Measurements from ENCODE around the gene GASK1A. TPM values are rescaled to one million over a fixed set of nuclear protein-coding genes. Genes with fewer than 3 reads are reported as not detected.

The GASK1A gene
- total and polyA plus RNA-seq, 2 of the 4 experiments (the other 2 are of a cell fraction), result 0.18 to 0.19 TPM

DNA sequence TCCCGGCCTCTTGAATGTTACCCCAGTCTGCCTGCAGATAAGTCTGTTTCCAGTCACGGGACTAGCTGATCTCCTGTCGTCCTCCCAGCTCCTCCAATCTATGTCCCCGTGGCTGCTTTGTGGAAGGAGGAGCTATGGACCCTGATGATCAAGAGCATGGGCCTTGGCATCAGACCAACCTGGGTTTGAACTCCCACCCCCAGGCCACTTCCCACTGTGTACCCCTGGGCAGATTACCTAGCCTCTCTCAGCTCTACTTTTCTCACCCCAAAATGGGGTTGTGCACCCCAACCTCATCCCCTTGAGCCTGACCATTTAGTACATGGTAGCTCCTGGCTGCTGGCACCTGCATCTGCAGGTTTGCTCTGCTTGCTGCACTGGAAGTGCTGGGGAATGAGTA lies 55.8 kb downstream of the GASK1A start:
- TF ChIP-seq, protein P1, sequence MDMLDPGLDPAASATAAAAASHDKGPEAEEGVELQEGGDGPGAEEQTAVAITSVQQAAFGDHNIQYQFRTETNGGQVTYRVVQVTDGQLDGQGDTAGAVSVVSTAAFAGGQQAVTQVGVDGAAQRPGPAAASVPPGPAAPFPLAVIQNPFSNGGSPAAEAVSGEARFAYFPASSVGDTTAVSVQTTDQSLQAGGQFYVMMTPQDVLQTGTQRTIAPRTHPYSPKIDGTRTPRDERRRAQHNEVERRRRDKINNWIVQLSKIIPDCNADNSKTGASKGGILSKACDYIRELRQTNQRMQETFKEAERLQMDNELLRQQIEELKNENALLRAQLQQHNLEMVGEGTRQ (IDR thresholded peaks at IDR 0.05; ENCODE audit: low read depth, low read length), result no peak
- TF ChIP-seq RFX5 (IDR thresholded peaks at IDR 0.05; ENCODE audit: low read depth, low read length) (no peak), MXI1 (IDR thresholded peaks at IDR 0.05; ENCODE audit: borderline replicate concordance, low read depth, low read length) (no peak), RCOR1 (IDR thresholded peaks at IDR 0.05; ENCODE audit: insufficient replicate concordance, low read length) (no peak), POLR2A (IDR thresholded peaks at IDR 0.05; ENCODE audit: low read depth, low read length) (no peak), SMC3 (IDR thresholded peaks at IDR 0.05; ENCODE audit: low read depth, low read length) (no peak), CEBPB (IDR thresholded peaks at IDR 0.05; ENCODE audit: low read depth, low read length) (no peak), FOS (IDR thresholded peaks at IDR 0.05; ENCODE audit: low read depth, low read length) (no peak), RAD21 (IDR thresholded peaks at IDR 0.05; ENCODE audit: low read length) (no peak), CHD1 (IDR thresholded peaks at IDR 0.05; ENCODE audit: low read depth, low read length) (no peak), NFE2L2 (IDR thresholded peaks at IDR 0.05; ENCODE audit: low read depth, low read length) (no peak), MAZ (IDR thresholded peaks at IDR 0.05; ENCODE audit: borderline replicate concordance, low read depth, low read length) (no peak)
- TF ChIP-seq, protein P2, sequence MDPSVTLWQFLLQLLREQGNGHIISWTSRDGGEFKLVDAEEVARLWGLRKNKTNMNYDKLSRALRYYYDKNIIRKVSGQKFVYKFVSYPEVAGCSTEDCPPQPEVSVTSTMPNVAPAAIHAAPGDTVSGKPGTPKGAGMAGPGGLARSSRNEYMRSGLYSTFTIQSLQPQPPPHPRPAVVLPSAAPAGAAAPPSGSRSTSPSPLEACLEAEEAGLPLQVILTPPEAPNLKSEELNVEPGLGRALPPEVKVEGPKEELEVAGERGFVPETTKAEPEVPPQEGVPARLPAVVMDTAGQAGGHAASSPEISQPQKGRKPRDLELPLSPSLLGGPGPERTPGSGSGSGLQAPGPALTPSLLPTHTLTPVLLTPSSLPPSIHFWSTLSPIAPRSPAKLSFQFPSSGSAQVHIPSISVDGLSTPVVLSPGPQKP (IDR thresholded peaks at IDR 0.05; ENCODE audit: borderline replicate concordance, low read depth, low read length), result no peak
- TF ChIP-seq, protein P3, sequence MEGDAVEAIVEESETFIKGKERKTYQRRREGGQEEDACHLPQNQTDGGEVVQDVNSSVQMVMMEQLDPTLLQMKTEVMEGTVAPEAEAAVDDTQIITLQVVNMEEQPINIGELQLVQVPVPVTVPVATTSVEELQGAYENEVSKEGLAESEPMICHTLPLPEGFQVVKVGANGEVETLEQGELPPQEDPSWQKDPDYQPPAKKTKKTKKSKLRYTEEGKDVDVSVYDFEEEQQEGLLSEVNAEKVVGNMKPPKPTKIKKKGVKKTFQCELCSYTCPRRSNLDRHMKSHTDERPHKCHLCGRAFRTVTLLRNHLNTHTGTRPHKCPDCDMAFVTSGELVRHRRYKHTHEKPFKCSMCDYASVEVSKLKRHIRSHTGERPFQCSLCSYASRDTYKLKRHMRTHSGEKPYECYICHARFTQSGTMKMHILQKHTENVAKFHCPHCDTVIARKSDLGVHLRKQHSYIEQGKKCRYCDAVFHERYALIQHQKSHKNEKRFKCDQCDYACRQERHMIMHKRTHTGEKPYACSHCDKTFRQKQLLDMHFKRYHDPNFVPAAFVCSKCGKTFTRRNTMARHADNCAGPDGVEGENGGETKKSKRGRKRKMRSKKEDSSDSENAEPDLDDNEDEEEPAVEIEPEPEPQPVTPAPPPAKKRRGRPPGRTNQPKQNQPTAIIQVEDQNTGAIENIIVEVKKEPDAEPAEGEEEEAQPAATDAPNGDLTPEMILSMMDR (conservative IDR thresholded peaks at IDR 0.05; ENCODE audit: low read depth, low read length), result no peak
- Histone ChIP-seq H3K4me2 (ENCODE audit: low read depth, low read length) (no peak overlapping the region), H2BK15ac (ENCODE audit: low read depth, low read length) (no peak overlapping the region), H2BK5ac (ENCODE audit: low read depth, low read length, poor library complexity, severe bottlenecking) (no peak overlapping the region), H3K23ac (ENCODE audit: low read depth, low read length) (no peak overlapping the region), H3K27me3 (ENCODE audit: control insufficient read depth, insufficient read depth, low read length) (peaks cover 6% of the 10 kb centered on the region), H3K14ac (replicated peaks; ENCODE audit: low read depth, low read length) (no peak overlapping the region), H2AK5ac (ENCODE audit: low read depth, low read length) (no peak overlapping the region), H3K79me1 (ENCODE audit: low read depth in 1 of 2, low read length in 2 of 2) (no peaks in the 10 kb centered on the region), H3K4ac (ENCODE audit: low read depth, low read length) (no peak overlapping the region), H3K27ac (ENCODE audit: insufficient read depth, low read length) (no peak overlapping the region), H2BK120ac (ENCODE audit: low read depth, low read length) (no peak overlapping the region), H2AK9ac (replicated peaks; ENCODE audit: low read depth, low read length, poor library complexity) (no peak overlapping the region), H3K9me3 (ENCODE audit: control insufficient read depth, insufficient read depth, low read length) (no peaks in the 10 kb centered on the region), H3K36me3 (ENCODE audit: control insufficient read depth, insufficient read depth, low read length) (no peaks in the 10 kb centered on the region), H2BK20ac (ENCODE audit: low read depth, low read length) (no peak overlapping the region), H3K9me1 (ENCODE audit: insufficient read depth, low read length) (no peaks in the 10 kb centered on the region), H4K91ac (ENCODE audit: insufficient read depth, low read depth, low read length) (no peak overlapping the region), H2AFZ (replicated peaks; ENCODE audit: low read length, poor library complexity) (no peak overlapping the region), H3K9ac (ENCODE audit: low read depth, low read length) (no peak overlapping the region), H4K5ac (ENCODE audit: low read depth, low read length) (no peak overlapping the region), H3K18ac (ENCODE audit: low read depth, low read length) (no peak overlapping the region), H3K4me3 (ENCODE audit: insufficient read depth, low read depth, low read length) (no peak overlapping the region), H4K20me1 (ENCODE audit: insufficient read depth, low read length) (no peaks in the 10 kb centered on the region), H3K4me1 (ENCODE audit: control insufficient read depth, insufficient read depth, low read length) (no peaks in the 10 kb centered on the region), H3K56ac (ENCODE audit: extremely low read depth, insufficient read depth, low read length) (no peak overlapping the region), H4K8ac (ENCODE audit: low read depth in 2 of 2, low read length in 2 of 2) (no peak overlapping the region)
- intact Hi-C loops (cut with micrococcal nuclease), result no loop called here
- dilution Hi-C loops (cut with HindIII; ENCODE audit: low sequenced_read_pairs, unreplicated experiment), result no loop called here
- POLR2A ChIA-PET (ENCODE audit: unreplicated experiment), result no interaction called here
- no peak for ATAC-seq (ENCODE audit: low read depth)
- CTCF ChIA-PET, result interaction anchor here (0.8 kb wide), 1 partner anchor 17 kb away, joined by 3 read pairs; no protein-coding TSS in a partner anchor
- in situ Hi-C loops (cut with MboI; ENCODE audit: low sequenced_read_pairs), result no loop called here
- DNase-seq, result no peak
- 60% methylated on average over 1 of the region's 4 CpGs; no CpG with 5 or more reads in 1 of the 2 experiments for WGBS, 2 experiments (ENCODE audit: extremely low coverage in 2 of 2, insufficient read length in 1 of 2)
- no TSS peak for BruUV-seq (replicated peaks)

Measured in IMR-90 (cell line).